PFSK-1 (cell line): ENCODE results near the gene DDX25.

ENCODE experiments used
- POLR2AphosphoS5 ChIP-seq: IDR thresholded peaks from 2 replicates; pipeline ENCODE4 v1.6.1; 2012; ENCODE audit warnings: low read depth, mild to moderate bottlenecking, control low read depth, low read length, moderate library complexity
- REST ChIP-seq, 2 experiments: IDR thresholded peaks; 2 replicates each; pipeline versions ENCODE4 v1.6.1 to v1.8.0; 2011 to 2012; ENCODE audit warnings: low read depth in 2 of 2, low read length in 2 of 2, control low read depth in 1 of 2, inconsistent platforms in 1 of 2, mild to moderate bottlenecking in 1 of 2, moderate library complexity in 1 of 2; ENCODE audit not compliant: insufficient read depth in 1 of 2

DNA sequence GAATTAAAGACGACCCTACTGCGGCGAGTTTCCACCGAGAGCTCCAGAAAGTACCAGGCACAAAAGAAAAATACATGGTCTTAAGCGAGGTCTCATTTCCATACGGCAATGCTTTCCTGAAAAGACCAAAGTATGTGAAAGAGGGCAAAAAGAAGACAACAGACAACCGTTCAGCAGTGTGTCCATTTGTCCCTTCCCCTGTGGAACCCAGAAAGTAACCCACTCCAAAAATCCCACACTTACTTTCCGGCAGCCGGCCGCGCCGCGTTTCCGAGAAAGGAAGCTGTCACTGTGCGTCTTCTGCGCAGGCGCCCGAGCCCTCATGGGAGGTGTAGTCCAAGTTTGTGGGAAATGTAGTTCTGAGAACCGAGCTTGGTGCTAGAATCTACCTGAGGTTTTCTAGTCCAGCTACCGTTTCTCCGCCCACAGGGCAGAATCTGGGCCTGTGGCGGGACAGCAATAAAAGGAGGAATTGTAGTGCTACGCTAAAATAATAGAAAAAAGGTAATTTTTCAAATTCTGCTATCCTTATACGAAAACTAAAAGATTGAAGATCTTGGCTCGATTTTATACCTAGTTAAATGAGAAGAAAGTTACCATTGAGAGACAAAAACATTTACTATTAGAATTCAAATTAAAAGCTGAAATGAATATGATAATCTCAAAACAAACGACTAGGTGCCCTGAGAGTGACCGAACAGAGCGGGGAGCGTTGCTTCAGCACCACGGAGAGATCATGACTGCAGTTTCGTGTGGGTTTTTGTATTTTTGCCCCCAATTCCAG is 1.2 kb upstream of the DDX25 start, which contains the start of gene PUS3:
- TF ChIP-seq REST (IDR thresholded peaks at IDR 0.05; ENCODE audit: insufficient read depth in 1 of 2, low read depth in 2 of 2, low read length in 2 of 2) (peak; percentile 85 to 96), POLR2AphosphoS5 (peak; percentile 98)
